ENCODE measurements around the gene IL17F.

Gene IL17F

GRCh38 chr6:52215787-52216186 is 28.5 kb downstream of the IL17F start:
- H3F3A ChIP-seq (ENCODE audit: insufficient read depth), result no peaks in the 10 kb centered on the region
- H3K4me2 ChIP-seq (ENCODE audit: low read depth, low read length, poor library complexity, severe bottlenecking), result no peak overlapping the region
- no peak overlapping the region for H3K9ac ChIP-seq (ENCODE audit: low read length)
- H3K4me3 ChIP-seq (ENCODE audit: insufficient read depth, low read length, poor library complexity, severe bottlenecking), result no peak overlapping the region
- H3K27ac ChIP-seq (ENCODE audit: low read depth, low read length), result no peak overlapping the region
- H3K79me2 ChIP-seq (ENCODE audit: insufficient read depth, low read length), result no peaks in the 10 kb centered on the region
- no peaks in the 10 kb centered on the region for H3K9me2 ChIP-seq (replicated peaks; ENCODE audit: insufficient read depth, low read length)
- no peaks in the 10 kb centered on the region for H3K9me3 ChIP-seq (ENCODE audit: insufficient read depth, low read length)
- H3K36me3 ChIP-seq (ENCODE audit: low read length), result no peaks in the 10 kb centered on the region
- H4K20me1 ChIP-seq (ENCODE audit: low read depth, low read length), result no peaks in the 10 kb centered on the region
- TF ChIP-seq EZH2phosphoT487 (conservative IDR thresholded peaks at IDR 0.05; ENCODE audit: low read length) (no peak), CTCF (IDR thresholded peaks at IDR 0.05; ENCODE audit: insufficient read depth, low read length, poor library complexity, severe bottlenecking) (no peak)
- no peak overlapping the region for H2AFZ ChIP-seq (ENCODE audit: low read depth, low read length, severe bottlenecking)
- peaks cover 4% of the 10 kb centered on the region; the same call in 1 of the 2 replicates for H3K27me3 ChIP-seq (ENCODE audit: low read length)

GRCh38 chr6:52213127-52213526 is 31.2 kb downstream of the IL17F start:
- TF ChIP-seq CTCF (IDR thresholded peaks at IDR 0.05; ENCODE audit: insufficient read depth, low read length, poor library complexity, severe bottlenecking) (no peak), EZH2phosphoT487 (conservative IDR thresholded peaks at IDR 0.05; ENCODE audit: low read length) (no peak)
- Histone ChIP-seq H3K27me3 (ENCODE audit: low read length) (peaks cover 4% of the 10 kb centered on the region; the same call in 1 of the 2 replicates), H3K9me3 (ENCODE audit: insufficient read depth, low read length) (no peaks in the 10 kb centered on the region), H3K79me2 (ENCODE audit: insufficient read depth, low read length) (no peaks in the 10 kb centered on the region), H3K4me2 (ENCODE audit: low read depth, low read length, poor library complexity, severe bottlenecking) (no peak overlapping the region), H3K36me3 (ENCODE audit: low read length) (no peaks in the 10 kb centered on the region), H4K20me1 (ENCODE audit: low read depth, low read length) (no peaks in the 10 kb centered on the region), H3K9ac (ENCODE audit: low read length) (no peak overlapping the region), H3F3A (ENCODE audit: insufficient read depth) (no peaks in the 10 kb centered on the region), H3K4me3 (ENCODE audit: insufficient read depth, low read length, poor library complexity, severe bottlenecking) (no peak overlapping the region), H3K27ac (ENCODE audit: low read depth, low read length) (no peak overlapping the region), H3K9me2 (replicated peaks; ENCODE audit: insufficient read depth, low read length) (no peaks in the 10 kb centered on the region), H2AFZ (ENCODE audit: low read depth, low read length, severe bottlenecking) (no peak overlapping the region)

GRCh38 chr6:52210227-52210626 is 34.1 kb downstream of the IL17F start:
- Histone ChIP-seq H3K36me3 (ENCODE audit: low read length) (no peaks in the 10 kb centered on the region), H3K9me3 (ENCODE audit: insufficient read depth, low read length) (no peaks in the 10 kb centered on the region), H2AFZ (ENCODE audit: low read depth, low read length, severe bottlenecking) (no peak overlapping the region), H3K4me3 (ENCODE audit: insufficient read depth, low read length, poor library complexity, severe bottlenecking) (no peak overlapping the region), H3F3A (ENCODE audit: insufficient read depth) (no peaks in the 10 kb centered on the region), H3K4me2 (ENCODE audit: low read depth, low read length, poor library complexity, severe bottlenecking) (no peak overlapping the region), H3K9me2 (replicated peaks; ENCODE audit: insufficient read depth, low read length) (no peaks in the 10 kb centered on the region), H4K20me1 (ENCODE audit: low read depth, low read length) (no peaks in the 10 kb centered on the region), H3K79me2 (ENCODE audit: insufficient read depth, low read length) (no peaks in the 10 kb centered on the region), H3K9ac (ENCODE audit: low read length) (no peak overlapping the region), H3K27me3 (ENCODE audit: low read length) (peaks cover 1% of the 10 kb centered on the region; the same call in 1 of the 2 replicates), H3K27ac (ENCODE audit: low read depth, low read length) (no peak overlapping the region)
- TF ChIP-seq CTCF (IDR thresholded peaks at IDR 0.05; ENCODE audit: insufficient read depth, low read length, poor library complexity, severe bottlenecking), result no peak
- TF ChIP-seq EZH2phosphoT487 (conservative IDR thresholded peaks at IDR 0.05; ENCODE audit: low read length), result no peak

All from SU-DHL-6 (cell line).